Measurements from ENCODE around the gene TMEM88.
"Not testable (repeated sequence)": the region's sequence is repeated elsewhere in the genome, so short reads cannot be mapped to it uniquely, and the experiment has no call there.

TMEM88 gene, protein sequence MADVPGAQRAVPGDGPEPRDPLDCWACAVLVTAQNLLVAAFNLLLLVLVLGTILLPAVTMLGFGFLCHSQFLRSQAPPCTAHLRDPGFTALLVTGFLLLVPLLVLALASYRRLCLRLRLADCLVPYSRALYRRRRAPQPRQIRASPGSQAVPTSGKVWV

DNA sequence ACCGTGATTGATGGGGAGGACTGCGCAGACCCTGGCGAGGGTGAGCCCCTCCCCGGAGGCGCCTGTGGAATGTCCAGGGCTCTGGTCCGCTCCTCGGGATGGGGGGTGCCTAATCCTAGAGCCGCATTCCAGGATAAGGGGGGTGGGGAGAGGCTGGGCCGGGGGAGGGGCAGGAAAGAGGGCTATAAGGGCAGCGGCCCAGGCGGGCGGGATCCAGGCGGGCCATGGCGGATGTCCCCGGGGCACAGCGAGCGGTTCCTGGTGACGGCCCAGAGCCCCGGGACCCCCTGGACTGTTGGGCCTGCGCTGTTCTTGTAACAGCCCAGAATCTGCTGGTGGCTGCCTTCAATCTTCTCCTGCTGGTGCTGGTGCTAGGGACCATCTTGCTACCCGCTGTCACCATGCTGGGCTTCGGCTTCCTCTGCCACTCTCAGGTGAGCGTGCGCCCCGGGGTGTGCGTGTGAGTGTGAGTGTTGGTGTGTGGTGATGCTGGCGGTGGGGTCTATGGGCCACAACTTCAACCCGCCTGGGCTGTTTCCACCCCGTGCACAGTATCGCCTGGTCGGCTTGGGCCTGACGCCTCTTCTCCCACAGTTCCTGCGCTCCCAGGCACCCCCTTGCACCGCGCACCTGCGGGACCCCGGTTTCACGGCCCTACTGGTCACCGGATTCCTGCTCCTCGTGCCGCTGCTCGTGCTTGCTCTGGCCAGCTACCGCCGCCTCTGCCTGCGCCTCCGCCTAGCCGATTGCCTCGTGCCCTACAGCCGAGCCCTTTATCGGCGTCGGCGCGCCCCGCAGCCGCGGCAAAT, at the start of gene TMEM88:
TMEM88 (plus strand) TSS at position 216 of the 809 bp plus-strand sequence; CDS start at position 225, 9 bp downstream.
- no peak for DNase-seq (ENCODE audit: low spot score)

DNA sequence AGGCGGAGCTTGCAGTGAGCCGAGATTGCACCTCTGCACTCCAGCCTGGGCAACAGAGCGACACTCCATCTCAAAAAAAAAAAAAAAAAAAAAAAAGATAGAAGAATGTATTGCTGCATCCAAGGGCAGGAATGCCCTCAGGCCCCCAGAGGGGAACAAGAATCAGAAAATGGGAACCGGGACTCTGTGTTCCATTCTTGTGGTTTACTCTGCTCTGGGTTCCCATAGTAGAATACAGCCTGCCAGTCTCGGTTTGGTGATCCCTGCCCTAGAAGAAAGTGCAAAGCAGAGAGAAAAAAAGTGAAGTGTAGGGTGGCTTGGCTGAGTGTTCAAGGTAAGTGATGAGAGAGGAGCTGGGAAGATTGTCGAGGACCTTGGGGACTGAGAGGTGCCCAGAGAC, 48.3 kb upstream of the TMEM88 start:
- DNase-seq (ENCODE audit: low spot score), result no peak

DNA sequence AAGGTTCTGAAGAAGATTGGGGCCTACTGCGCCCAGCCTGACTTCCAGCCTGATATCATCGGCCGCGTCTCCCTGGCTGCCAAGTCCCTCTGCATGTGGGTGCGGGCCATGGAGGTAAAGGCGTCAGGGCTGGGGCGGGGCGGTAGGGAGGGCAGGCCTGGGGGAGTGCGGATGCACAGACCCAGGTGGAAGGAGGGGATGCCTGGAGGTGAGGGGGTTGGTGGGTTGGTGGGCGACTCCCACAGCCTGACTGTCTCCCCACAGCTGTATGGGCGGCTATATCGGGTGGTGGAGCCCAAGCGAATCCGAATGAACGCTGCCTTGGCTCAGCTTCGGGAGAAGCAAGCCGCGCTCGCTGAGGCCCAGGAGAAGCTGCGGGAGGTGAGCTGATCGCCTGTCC, 47.7 kb upstream of the TMEM88 start:
- DNase-seq (ENCODE audit: low spot score), result no peak

DNA sequence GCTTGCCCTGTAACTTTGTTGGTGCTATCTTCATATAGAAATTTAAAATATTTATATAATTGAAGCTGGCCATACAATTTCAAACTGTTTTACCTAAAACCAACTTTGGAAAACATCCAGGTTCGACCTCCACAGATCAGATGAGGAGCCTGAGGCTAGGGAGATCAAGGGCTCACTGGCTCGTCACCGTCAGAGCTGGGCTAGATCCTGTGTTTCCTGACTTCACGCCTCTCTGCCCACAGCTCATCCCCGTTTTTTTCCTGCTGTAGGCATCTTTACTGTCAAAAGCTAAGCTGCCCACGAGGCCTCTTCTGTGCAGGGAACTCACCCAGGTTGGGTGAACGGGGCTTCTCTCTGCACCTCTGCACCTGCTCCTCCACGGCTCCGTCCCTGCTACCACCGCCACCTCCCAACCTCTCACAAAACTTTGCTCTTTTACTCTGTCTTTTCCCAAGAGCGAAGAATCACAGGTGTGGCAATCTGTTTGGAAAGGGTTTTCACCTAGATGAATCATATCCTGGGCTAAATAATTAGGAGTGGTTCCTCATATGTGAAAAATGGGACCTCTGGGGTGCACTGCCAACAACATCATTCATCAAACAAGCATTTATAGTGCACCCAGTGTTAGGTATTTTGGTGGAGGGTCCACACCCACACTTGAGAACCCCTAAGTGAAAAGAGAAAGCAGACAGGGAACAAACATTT, 45.6 kb upstream of the TMEM88 start:
- no peak for DNase-seq (ENCODE audit: low spot score)

DNA sequence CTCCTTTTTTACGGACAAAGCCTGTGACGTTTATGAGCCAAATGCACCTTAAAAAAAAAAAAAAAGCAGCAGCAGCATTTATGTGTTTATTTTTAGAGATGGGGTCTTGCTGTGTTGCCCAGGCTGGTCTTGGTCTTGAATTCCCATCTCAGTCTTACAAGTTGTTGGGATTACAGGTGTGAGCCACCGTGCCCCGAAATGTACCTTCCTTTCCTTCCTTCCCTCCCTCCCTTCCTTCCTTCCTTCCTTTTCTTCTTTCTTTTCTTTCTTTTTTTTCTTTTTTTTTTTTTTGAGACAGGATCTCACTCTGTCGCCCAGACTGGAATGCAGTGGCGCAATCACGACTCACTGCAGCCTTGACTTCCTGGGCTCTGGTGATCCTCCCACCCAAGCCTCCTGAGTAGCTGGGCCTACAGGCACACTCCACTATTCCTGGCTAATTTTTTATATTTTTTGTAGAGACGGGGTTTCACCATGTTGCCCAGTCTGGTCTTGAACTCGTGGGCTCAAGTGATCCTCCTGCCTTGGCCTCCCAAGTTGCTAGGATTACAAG, 45.0 kb upstream of the TMEM88 start:
- DNase-seq (ENCODE audit: low spot score), result not testable (repeated sequence)

DNA sequence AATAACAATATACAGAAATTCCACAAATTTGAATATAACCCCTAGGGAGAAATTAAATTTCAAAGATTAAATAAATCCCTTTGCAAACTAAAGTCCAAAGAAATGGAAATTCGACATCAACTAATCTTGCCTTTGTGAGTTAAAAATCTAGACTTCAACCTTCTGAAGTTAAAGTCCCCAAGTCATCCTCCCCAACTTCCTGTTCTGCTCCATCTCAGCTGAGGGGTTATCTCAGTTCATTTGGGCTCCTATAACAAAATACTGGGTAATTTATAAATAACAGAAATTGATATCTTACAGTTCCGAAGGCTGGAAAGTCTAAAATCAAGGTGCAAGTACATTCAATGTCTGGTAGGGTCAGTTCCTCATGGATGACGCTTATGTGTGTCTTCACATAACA, 43.6 kb upstream of the TMEM88 start:
- no peak for DNase-seq (ENCODE audit: low spot score)

DNA sequence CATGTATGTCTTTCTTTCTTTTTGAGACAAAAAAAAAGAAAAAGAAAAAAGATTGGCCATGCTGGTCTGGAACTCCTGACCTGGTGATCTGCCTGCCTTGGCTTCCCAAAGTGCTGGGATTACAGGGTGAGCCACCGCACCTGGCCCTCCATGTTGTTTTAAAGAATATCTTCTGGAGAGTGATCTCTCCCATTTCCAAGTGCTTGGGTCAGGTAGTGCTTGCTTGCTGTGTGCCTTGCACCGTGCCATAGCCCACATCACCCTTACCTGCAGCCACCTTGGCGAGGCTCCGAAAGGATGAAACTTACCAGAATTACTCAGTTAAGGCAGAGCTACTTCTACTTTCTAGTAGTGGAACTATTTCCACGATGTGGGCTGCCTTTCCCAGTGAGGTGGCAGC, 39.9 kb upstream of the TMEM88 start:
- DNase-seq (ENCODE audit: low spot score), result no peak

DNA sequence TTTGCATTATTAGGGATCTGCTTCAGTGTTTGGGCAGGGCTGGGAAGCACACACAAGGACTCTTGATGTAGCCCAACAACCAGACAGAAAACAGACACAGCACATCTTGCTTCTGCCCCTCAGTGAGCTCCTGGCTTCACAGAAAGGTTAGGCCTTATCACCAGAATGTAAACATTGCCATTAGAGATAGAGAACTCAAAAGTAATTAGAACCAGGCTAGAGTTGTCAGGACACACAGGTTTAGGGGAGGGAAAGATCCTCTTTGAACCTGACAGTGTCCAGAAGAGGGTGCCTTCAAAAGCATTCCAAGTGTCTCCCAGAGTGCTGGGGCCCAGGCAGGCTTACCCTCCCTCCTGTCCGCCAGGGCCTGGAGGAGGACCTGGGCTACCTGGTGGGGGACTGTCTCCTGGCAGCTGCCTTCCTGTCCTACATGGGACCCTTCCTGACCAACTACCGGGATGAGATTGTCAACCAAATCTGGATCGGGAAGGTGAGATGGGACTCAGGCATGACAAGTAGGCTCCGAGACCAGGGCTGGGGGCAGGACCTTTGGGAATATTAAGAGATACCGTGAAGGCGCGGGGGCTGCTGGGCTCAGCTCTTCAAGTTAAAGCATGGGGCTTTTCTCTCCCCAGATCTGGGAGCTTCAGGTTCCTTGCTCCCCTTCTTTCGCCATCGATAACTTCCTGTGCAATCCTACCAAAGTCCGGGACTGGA, 37.8 kb upstream of the TMEM88 start:
- DNase-seq (ENCODE audit: low spot score), result no peak

DNA sequence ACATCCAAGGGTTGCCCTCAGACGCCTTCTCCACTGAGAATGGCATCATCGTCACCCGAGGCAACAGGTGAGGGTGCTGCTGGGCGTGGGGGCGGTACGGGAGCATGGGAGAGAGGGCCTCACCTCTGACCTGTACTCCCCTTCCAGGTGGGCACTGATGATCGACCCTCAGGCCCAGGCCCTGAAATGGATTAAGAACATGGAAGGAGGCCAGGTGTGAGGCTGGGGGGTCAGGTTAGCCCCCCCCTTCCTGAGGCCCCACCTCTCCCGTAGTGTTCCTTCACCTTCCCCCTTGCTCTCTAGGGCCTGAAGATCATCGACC, 37.3 kb upstream of the TMEM88 start:
- no peak for DNase-seq (ENCODE audit: low spot score)

DNA sequence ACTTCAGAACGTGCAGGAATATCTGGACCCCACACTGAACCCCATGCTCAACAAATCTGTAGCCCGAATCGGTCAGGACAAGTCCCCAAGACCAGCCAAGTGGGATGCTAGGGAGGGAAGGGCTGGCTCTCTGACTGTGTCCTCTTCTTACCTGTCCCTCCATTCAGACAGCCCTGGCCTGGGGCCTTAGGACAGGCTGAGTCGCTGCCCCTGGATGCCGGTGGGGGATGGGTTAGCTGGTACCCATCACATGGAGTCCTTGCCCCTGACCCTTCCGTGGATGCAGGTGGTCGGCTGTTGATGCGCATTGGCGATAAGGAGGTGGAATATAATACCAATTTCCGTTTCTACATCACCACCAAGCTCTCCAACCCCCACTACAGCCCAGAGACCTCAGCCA, 36.8 kb upstream of the TMEM88 start:
- DNase-seq (ENCODE audit: low spot score), result no peak

DNA sequence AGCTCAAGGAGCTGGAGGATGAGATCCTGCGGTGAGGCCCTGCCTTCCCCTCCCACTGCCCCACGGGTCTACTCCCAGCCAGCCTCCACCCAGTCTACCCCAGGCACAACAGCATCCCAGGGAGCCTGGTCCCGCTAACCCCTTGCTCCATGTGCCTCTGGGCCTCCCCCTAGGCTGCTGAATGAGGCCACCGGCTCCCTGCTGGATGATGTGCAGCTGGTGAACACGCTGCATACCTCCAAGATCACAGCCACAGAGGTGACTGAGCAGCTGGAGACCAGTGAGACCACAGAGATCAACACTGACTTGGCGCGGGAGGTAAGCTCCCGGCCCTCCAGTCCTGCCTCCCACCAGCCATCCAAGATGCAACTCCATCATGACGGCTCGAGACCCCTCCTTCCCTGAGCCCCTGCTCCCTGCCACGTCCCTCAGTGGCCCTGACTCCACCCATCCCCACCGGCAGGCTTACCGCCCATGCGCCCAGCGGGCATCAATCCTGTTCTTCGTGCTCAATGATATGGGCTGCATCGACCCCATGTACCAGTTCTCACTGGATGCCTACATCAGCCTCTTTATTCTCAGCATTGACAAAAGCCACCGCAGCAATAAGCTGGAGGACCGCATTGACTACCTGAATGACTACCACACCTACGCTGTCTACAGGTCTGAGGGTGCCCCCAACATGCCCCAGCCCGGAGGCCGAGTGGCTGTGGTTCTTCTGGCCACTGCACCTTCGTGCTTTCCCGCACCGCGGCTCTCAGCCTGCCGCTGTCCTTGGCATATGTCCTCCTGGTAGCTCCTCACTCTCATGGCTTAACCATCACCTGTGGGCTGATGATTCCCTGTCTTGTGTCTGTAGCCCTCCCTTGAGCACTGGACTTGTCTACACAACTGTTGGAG, 35.9 kb upstream of the TMEM88 start:
- DNase-seq (ENCODE audit: low spot score), result no peak

DNA sequence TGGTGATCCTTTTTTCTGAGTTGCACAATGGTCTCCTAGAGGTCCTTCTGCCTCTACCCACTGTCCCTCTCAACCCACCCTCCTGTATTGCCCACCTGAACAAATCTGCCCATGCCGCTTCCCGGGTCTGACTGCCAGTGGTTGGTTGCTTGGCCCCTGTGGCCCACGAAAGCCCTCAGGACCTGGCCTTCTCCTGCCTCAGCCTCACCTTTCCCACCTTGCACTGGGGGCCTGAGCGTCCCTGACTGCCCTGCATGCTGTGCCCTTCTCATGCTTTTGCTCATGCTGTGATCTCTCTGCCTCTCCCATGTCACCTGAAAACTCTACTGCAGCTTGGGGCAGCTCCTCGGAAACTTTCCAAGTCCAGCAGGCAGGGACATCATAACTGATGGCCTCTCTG, 34.6 kb upstream of the TMEM88 start:
- no peak for DNase-seq (ENCODE audit: low spot score)

DNA sequence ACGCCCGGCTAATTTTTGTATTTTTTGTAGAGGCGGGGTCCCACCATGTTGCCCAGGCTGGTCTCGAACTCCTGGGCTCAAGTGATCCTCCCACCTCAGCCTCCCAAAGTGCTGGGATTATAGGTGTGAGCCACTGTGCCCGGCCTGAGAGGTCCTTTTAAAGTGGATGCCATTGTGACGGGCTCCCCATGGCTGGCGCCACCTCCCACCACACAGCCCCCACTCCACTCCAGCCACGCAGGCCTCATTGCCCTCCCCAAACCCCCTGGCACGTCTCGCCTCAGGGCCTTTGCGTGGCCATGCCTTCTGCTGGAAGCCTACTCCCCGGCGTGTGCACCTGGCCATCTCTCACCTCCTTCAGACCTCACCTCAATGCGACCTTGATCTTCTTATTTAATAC, 32.7 kb upstream of the TMEM88 start:
- no peak for DNase-seq (ENCODE audit: low spot score)

DNA sequence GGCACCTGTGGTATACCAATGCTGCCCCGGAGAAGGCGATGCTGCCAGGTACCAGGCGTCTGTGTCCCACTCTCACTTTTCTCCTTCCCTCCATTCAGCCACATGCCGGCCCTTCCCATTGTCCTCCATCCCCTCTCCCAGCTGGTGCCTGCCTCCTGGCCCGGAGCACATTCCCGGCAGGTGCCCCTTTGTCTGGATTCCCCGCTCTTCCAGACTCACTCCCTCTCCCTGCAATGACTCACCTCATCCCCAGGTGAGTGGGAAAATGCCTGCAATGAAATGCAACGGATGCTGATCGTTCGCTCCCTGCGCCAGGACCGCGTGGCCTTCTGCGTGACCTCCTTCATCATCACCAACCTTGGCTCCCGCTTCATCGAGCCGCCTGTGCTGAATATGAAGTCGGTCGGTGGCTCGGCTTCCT, 31.3 kb upstream of the TMEM88 start:
- DNase-seq (ENCODE audit: low spot score), result no peak

DNA sequence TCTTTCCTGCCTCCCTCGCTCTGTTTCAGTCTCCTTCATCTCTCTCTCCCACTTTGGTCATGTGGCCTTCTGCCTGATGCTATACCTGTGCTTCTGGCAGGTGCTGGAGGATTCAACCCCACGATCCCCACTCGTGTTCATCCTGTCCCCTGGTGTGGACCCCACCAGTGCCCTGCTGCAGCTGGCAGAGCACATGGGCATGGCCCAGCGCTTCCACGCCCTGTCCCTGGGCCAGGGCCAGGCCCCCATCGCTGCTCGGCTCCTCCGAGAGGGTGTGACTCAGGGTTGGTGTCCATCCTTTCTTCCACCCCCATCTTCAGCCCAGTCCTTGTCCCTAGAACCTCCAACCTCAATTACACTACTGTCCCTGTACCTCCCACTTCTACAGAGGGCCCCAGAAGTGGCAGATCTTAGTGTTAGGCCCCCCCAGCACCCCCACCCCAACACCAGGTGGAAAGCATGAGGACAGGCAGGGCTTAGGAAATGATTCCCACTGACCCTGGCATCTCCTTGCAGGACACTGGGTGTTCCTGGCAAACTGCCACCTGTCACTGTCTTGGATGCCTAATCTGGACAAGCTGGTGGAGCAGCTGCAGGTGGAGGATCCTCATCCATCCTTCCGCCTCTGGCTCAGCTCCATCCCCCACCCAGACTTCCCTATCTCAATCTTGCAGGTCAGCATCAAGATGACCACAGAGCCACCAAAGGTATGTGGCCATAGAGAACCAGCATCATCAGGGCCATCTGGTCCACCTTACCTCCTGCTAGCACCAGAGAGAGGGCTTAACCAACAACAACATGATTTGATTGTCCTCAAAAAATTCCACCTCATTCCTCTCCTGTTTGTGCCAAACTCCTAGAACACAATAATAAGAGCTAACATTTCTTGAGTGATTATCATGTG, 30.6 kb upstream of the TMEM88 start:
- no peak for DNase-seq (ENCODE audit: low spot score)

DNA sequence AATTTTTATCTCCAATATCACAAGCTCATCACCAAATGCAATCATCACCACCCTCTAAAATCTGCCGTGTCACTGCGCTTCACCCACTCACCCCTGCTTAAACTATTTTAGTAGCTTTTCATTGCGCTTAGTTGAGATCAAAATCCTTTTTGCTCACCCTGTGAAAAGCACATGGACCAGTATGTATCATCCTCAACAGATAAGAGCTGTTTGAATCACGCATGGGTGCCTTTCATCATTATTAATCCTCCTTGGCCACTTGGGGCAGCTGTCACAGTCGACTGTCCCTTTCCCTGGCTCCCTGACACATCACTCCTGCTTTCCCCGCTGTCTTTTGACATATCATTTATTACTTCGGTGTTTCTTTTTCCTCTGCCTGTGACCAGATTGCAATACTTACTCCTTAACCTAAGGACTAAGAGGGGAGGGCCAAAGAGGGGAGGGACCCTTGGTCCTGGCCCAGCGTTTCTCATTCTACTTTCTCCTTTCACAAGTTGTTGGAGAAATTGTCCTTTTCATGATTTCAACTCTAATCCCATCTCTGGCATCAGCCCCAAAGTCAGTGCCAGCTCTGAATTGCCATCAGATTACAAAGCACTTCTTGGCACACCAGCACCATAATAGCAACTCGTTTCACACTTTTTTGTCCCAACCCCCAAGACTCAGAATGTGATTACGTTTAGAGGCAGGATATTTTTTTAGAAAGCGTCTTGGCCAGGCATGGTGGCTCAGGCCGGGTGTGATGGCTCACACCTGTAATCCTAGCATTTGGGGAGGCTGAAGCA, 29.5 kb upstream of the TMEM88 start:
- DNase-seq (ENCODE audit: low spot score), result no peak

DNA sequence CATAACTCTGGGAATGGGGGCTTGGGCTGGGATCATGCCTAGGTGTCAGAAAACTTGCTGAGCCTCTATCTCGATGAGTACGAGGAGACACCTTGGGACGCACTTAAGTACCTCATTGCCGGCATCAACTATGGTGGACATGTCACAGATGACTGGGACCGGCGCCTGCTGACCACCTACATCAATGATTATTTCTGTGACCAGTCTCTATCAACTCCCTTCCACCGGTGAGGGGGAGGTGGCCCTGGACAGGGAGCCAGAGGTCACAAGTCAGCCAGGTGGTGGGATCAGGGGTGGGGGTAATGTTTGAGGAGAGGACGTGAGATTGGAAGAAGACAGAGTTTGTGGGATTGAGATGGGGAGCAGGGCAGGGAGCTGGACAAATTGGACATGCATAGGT, 24.2 kb upstream of the TMEM88 start:
- no peak for DNase-seq (ENCODE audit: low spot score)

DNA sequence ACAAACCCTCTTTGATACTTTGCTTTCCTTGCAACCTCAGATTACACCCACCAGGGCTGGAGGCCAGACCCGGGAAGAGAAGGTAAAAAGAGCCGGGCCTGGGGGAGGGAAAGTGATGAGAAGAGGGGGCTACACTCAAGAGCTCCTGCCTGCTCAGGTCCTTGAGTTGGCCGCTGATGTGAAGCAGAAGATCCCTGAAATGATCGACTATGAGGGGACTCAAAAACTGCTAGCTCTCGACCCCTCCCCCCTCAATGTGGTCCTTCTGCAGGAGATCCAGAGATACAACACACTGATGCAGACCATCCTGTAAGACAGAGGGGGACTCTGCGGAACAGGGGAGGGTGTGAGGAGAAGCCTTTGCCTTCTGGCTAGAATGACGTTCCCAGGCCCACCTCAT, 23.6 kb upstream of the TMEM88 start:
- DNase-seq (ENCODE audit: low spot score), result no peak

DNA sequence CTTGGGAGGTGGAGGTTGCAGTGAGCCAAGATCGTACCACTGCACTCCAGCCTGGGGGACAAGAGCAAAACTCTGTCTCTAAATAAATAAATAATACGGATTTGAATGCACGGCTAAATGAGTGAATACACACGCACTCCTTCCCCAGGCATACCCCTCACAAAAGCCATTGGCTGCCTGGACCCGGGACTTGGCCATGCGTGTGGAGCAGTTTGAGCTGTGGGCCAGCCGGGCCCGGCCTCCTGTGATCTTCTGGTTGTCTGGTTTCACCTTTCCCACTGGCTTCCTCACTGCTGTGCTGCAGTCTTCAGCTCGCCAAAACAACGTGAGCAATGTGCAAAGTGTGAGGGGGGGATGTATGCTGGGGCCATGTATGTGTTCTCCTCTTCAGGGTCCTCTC, 22.4 kb upstream of the TMEM88 start:
- no peak for DNase-seq (ENCODE audit: low spot score)

All from germinal center (tissue), 1 donor.